HFF-Myc (cell line): Measurements from ENCODE around the gene BTN1A1.
A peak's percentile ranks its signal among the peaks of the same experiment; 100 is the strongest.
"Not testable (repeated sequence)": the region's sequence is repeated elsewhere in the genome, so short reads cannot be mapped to it uniquely, and the experiment has no call there.

Source experiments
- DNase-seq: peaks from one replicate; pipeline ENCODE4 v3.0.0-alpha.2; 2011; ENCODE audit warnings: low read depth; ENCODE audit errors: extremely low read depth
- H3K4me3 ChIP-seq: replicated peaks from 2 replicates; pipeline ENCODE4 v1.5.1; 2011; ENCODE audit warnings: low read depth, mild to moderate bottlenecking, control low read depth, low read length
- TF ChIP-seq, protein P1 (sequence below): IDR thresholded peaks from 2 replicates; pipeline ENCODE4 v1.5.1; 2012; ENCODE audit warnings: mild to moderate bottlenecking, low read depth, low read length, control low read depth; ENCODE audit errors: missing control alignments

BTN1A1 gene

DNA sequence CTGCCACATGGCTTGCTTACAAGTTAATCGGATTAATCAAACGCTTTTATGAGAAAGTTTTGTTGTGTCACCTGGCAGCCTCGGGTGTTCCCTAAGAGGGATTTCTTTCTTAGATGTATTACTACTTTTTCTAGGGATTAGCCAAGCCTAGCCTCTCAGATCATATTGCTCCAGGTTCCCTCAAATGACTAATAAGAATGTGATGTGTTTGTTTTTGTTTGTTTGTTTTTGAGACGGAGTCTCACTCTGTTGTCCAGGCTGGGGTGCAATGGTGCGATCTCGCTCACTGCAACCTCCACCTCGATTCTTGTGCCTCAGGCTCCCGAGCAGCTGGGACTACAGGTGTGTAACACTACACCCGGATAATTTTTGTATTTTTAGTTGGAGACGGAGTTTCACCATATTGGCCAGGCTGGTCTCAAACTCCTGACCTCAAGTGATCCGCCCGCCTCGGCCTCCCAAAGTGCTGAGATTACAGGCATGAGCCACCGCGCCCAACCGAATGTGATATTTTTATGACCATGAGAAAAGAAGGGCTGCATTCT, 39.0 kb downstream of the BTN1A1 start:
- peak overlapping the region; percentile 87 for H3K4me3 ChIP-seq
- TF ChIP-seq, protein P1, sequence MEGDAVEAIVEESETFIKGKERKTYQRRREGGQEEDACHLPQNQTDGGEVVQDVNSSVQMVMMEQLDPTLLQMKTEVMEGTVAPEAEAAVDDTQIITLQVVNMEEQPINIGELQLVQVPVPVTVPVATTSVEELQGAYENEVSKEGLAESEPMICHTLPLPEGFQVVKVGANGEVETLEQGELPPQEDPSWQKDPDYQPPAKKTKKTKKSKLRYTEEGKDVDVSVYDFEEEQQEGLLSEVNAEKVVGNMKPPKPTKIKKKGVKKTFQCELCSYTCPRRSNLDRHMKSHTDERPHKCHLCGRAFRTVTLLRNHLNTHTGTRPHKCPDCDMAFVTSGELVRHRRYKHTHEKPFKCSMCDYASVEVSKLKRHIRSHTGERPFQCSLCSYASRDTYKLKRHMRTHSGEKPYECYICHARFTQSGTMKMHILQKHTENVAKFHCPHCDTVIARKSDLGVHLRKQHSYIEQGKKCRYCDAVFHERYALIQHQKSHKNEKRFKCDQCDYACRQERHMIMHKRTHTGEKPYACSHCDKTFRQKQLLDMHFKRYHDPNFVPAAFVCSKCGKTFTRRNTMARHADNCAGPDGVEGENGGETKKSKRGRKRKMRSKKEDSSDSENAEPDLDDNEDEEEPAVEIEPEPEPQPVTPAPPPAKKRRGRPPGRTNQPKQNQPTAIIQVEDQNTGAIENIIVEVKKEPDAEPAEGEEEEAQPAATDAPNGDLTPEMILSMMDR, result no peak
- no peak for DNase-seq

DNA sequence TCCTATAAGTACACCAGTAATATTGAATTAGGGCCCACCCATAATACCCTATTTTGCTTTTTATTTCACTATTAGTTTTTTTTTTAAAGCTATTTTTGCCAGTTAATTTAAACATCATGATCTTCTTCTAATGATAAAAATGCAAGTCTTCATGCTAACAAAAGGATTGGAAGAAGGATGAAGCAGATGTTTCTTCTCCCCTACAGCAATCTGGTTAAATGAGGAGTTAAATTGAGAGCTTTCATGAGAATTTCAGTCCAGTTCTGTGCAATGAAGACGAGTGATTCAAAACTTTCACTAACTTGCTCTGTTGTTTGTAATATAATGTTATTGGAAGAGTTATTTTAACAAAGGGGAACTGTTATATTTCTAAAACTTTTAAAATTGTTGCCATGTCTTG, 41.5 kb downstream of the BTN1A1 start:
- TF ChIP-seq, protein P1, result no peak
- no peak overlapping the region for H3K4me3 ChIP-seq
- DNase-seq, result no peak

DNA sequence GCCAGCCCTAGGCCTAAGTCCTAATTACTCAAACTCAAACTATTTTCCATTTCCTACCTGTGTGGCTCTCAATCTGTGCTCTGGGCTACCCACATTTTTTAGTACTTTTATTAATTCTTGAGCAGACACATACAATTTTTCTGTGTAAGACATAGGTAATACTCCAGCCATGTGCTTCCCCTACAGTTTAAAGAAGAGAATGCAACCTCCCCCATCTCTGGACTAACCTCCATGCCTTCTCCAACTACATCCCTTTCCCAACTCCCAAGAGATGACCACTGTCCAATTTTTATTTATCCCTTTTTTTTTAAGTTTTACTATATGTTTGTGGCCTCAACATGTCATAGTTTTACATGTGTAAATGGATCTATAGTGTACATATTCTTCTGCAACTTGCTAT, 43.9 kb downstream of the BTN1A1 start:
- TF ChIP-seq, protein P1, result peak; percentile 22
- H3K4me3 ChIP-seq, result no peak overlapping the region
- DNase-seq, result no peak

DNA sequence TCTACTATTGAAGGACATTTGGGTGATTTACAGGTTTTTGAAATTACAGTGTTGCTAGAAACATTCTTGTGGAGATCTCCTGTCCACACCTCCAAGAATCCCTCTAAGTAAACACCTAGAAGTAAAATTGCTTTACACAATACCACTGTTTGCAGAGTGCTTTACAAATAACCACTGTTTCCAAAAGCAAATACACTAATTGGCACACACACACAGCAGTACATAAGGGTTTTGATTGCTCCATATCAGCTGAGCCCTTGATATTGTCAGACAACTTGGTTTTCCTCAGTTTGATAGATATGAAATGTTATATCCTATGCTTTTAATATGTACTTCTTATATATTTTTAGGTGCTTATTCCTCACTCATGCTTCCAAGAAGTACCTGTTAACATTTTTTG, 44.4 kb downstream of the BTN1A1 start:
- TF ChIP-seq, protein P1, result no peak
- DNase-seq, result no peak
- no peak overlapping the region for H3K4me3 ChIP-seq

DNA sequence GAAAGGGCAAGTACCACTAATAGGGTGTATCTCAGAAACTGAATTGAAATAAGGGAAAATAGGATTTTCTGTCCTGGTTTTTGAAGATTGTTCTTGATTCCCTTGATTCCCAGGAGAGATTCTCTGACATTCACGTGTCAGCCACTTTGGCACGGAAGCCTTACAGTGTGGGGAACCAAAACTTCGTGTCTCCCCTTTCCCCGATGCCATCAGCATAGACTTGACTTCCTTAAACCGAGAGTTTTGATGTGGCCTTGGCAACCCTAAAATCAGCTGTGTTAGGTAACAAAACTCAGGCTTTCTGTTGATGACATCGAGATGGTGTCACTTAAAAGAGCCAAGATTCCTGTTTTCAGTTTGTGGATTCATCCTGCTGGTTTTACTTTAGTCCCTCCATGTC, 45.5 kb downstream of the BTN1A1 start:
- TF ChIP-seq, protein P1, result no peak
- no peak overlapping the region for H3K4me3 ChIP-seq
- DNase-seq, result no peak

DNA sequence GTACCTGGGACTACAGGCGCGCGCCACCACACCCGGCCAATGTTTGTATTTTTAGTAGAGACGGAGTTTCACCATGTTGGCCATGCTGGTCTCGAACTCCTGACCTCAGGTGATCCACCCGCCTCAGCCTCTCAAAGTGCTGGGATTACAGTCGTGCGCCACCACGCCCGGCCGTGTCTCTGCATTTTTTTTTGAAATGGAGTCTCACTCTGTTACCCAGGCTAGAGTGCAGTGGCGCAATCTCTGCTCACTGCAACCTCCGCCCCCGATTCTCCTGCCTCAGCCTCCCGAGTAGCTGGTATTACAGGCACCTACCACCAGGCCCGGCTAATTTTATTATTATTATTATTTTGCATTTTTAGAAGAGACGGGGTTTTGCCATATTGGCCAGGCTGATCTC, 47.3 kb downstream of the BTN1A1 start:
- not testable (repeated sequence) for H3K4me3 ChIP-seq, DNase-seq

DNA sequence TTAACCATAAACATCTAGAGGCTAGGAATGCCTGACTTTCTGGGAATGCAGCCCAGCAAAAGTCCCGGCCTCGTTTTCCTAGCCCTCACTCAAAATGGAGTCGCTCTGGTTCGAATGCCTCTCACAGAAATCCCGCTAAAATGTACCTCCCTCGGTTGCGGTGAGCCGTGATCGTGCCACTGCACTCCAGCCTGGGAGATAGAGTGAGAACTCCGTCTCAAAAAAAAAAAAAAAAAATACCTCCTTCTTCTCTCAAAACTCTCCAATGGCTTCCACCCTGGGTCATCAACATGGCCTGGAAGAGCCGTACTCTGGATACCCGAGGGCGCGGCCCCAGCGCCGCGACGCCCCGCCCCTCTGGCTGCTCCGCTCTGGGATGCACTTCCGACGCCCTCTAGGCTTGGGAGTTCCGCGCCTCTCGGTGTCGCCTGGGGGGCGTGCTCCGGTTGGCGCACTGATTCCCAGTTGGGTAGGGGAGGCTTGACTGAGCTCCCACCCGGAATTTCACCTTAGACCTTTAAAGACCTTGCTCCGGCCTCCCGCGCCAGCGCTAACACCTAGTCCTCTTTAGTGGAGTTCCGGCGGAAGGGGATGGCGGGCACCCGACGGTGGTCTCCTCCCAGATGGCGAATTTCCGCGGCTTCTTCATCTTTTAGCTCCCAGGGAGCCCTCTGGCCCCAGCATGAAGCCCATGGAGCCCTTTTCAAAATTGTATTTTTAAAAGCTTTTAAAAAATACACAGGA, 50.3 kb downstream of the BTN1A1 start:
- DNase-seq, result no peak
- peak overlapping the region; percentile 43 for H3K4me3 ChIP-seq
- TF ChIP-seq, protein P1, result no peak
